SK-MEL-5 (cell line): ENCODE results near the gene TRAPPC3. TPM values are rescaled to one million over a fixed set of nuclear protein-coding genes. Genes with fewer than 3 reads are reported as not detected.
"Not testable (repeated sequence)": the region's sequence is repeated elsewhere in the genome, so short reads cannot be mapped to it uniquely, and the experiment has no call there.

Source experiments
- DNase-seq: peaks from one replicate; pipeline ENCODE4 v3.0.0-alpha.2; 2016; ENCODE audit warnings: low read depth, low spot score
- in situ Hi-C: cut with HindIII; loops from 2 replicates; pipeline ENCODE4 v1.10.0; 2016; ENCODE audit warnings: low sequenced_read_pairs, high pct_unique_total_duplicates, low pct_unique_long_range_greater_than_20kb
- total RNA-seq: library from RNA; depleted of rRNA; stranded (reverse); fragments of >200 nt; shearing (Covaris generic); gene quantifications from 2 replicates; pipeline ENCODE4 v1.2.3, GENCODE V29; 2014

Gene TRAPPC3
- total RNA-seq, 1 experiment from 2014 or later, result 84.9 TPM

- in situ Hi-C loops, result no loop called here
- DNase-seq, result no peak
These were observed 21.5 kb upstream of the TRAPPC3 start for GRCh38 chr1:36170643-36171412.

GRCh38 chr1:36168514-36168913, 19.2 kb upstream of the TRAPPC3 start:
- DNase-seq, result no peak
- in situ Hi-C loops, result no loop called here

- in situ Hi-C loops, result no loop called here
- no peak for DNase-seq
These were observed 17.9 kb upstream of the TRAPPC3 start for GRCh38 chr1:36166938-36167905.

GRCh38 chr1:36166136-36166535, 16.9 kb upstream of the TRAPPC3 start:
- no peak for DNase-seq
- in situ Hi-C loops, result no loop called here

GRCh38 chr1:36165145-36165544, 15.9 kb upstream of the TRAPPC3 start:
- in situ Hi-C loops, result no loop called here
- DNase-seq, result no peak

GRCh38 chr1:36164361-36164760, 15.1 kb upstream of the TRAPPC3 start:
- no peak for DNase-seq
- in situ Hi-C loops, result no loop called here

GRCh38 chr1:36163426-36163825, 14.1 kb upstream of the TRAPPC3 start:
- in situ Hi-C loops, result no loop called here
- DNase-seq, result no peak

GRCh38 chr1:36162680-36163239, 13.5 kb upstream of the TRAPPC3 start:
- no peak for DNase-seq
- in situ Hi-C loops, result no loop called here

GRCh38 chr1:36161641-36162531, 12.6 kb upstream of the TRAPPC3 start:
- DNase-seq, result no peak
- in situ Hi-C loops, result no loop called here

GRCh38 chr1:36160949-36161485, 11.7 kb upstream of the TRAPPC3 start:
- DNase-seq, result peak; percentile 60
- in situ Hi-C loops, result no loop called here

GRCh38 chr1:36160388-36160948, 11.2 kb upstream of the TRAPPC3 start:
- no peak for DNase-seq
- in situ Hi-C loops, result no loop called here

- in situ Hi-C loops, result no loop called here
- no peak for DNase-seq
These were observed 10.5 kb upstream of the TRAPPC3 start for GRCh38 chr1:36159614-36160387.

- not testable (repeated sequence) for DNase-seq
These were observed 9.6 kb upstream of the TRAPPC3 start for GRCh38 chr1:36158827-36159252.

GRCh38 chr1:36157973-36158826, 8.9 kb upstream of the TRAPPC3 start:
- in situ Hi-C loops, result no loop called here
- no peak for DNase-seq

More at GRCh38 chr1:36158827-36159252, 9.6 kb upstream of the TRAPPC3 start:
- in situ Hi-C loops, result not testable (repeated sequence)
